ENCODE measurements around the gene CLSTN2.

CLSTN2 gene

DNA sequence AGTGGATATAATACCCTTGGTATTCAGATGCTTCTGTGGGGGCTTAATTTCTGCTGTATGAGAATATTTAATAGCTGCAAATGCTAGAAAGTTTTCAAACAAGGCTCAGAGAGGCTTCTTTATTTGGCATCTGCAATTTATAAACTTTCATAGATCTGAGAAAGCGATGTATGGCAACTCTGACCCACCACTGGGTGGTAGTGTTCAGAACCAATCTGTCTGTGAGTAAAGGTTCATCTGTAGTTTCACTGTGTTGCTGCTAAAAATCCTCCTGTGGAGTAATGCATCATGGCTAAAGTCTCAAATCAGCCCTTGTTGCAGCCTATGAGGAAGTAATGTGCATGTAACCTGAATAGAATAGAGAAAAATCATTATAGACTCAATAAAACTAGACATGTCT lies 47.4 kb downstream of the CLSTN2 start:
- no peaks in the 10 kb centered on the region for H3K4me1 ChIP-seq
- no peak overlapping the region for H3K4me3 ChIP-seq
- no peaks in the 10 kb centered on the region for H3K36me3 ChIP-seq
- no peak overlapping the region for H3K4me2 ChIP-seq
- TF ChIP-seq Cebpa-rat (IDR thresholded peaks at IDR 0.05), result no peak
- H3K27ac ChIP-seq, result no peak overlapping the region
- no peaks in the 10 kb centered on the region for H3K9me3 ChIP-seq (replicated peaks in 1 of 11)
- no peaks in the 10 kb centered on the region; a peak in 1 of 22 replicates for H4K20me1 ChIP-seq
- no peak overlapping the region for H3K9ac ChIP-seq
- H3K27me3 ChIP-seq, result no peaks in the 10 kb centered on the region

GRCh38 chr3:139985576-139985975 lies 50.6 kb downstream of the CLSTN2 start:
- no peaks in the 10 kb centered on the region; a peak in 1 of 22 replicates for H4K20me1 ChIP-seq
- TF ChIP-seq Cebpa-rat (IDR thresholded peaks at IDR 0.05), result no peak
- H3K4me3 ChIP-seq, result no peak overlapping the region
- H3K27ac ChIP-seq, result no peak overlapping the region
- no peak overlapping the region for H3K4me2 ChIP-seq
- H3K27me3 ChIP-seq, result no peaks in the 10 kb centered on the region; a peak in 1 of 22 replicates
- no peaks in the 10 kb centered on the region for H3K36me3 ChIP-seq
- H3K9me3 ChIP-seq (replicated peaks in 1 of 11), result no peaks in the 10 kb centered on the region
- no peaks in the 10 kb centered on the region for H3K4me1 ChIP-seq
- no peak overlapping the region for H3K9ac ChIP-seq

DNA sequence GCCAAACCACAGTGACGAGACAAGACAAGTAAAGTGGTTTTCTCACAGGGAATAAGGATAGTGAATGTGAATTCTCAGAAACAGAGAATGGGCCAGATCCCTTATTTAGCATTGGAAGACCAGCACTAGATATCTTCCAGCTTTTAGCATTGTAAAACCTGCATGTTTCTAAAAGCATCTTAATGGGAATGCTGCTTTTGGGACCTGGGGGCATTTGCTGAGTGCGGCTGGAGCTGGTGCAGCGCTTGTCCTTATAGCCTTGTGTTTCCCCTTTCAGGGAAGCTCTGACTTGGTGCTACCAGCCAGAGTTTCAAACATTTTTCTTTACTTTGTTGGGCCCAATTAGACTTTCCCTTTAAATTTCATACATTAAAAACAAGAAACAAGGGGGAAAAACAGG lies 52.9 kb downstream of the CLSTN2 start:
- Histone ChIP-seq H3K36me3 (no peaks in the 10 kb centered on the region), H4K20me1 (no peaks in the 10 kb centered on the region; a peak in 1 of 22 replicates), H3K27me3 (no peaks in the 10 kb centered on the region; a peak in 1 of 22 replicates), H3K4me2 (no peak overlapping the region), H3K4me1 (peaks cover 0 to 5% (median 0%) of the 10 kb centered on the region in 10 experiments; a peak in 2 of 20 replicates), H3K9me3 (replicated peaks in 1 of 11) (no peaks in the 10 kb centered on the region), H3K9ac (no peak overlapping the region), H3K27ac (no peak overlapping the region), H3K4me3 (no peak overlapping the region)
- TF ChIP-seq Cebpa-rat (IDR thresholded peaks at IDR 0.05), result no peak

DNA sequence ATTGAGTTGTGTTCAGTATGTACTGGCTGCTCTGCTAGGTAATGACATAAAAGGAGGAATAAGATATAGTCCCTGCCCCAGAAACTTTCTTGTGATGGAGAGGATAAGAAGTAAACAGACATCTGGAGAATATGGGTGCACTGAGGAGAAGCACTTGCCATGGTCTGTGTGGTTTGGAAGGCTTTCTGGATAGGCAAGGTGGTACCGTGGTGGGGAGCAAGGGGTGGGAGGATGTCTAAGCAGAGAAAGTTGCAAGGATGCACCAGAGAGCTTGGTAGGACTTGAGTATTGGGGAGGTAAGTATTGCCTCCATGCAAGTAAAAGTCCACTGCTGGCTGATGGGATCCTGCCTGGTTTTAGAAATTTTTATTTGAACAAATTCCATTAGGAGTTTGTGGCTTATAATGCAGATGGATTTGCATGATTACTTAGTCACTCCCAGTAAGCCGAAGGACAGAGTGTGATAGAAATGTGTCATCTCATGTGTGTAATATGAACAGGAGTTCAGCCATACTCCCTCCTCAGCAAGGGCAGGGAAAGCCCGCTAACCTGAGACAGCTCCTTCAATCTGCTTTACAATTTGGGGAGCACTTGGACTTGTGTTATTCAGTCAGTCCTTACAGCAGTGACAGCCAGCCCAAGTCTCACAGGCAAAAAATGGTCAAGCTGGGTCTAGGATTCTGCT lies 53.6 kb downstream of the CLSTN2 start:
- Histone ChIP-seq H3K9me3 (replicated peaks in 1 of 11) (no peaks in the 10 kb centered on the region), H3K9ac (no peak overlapping the region), H3K27me3 (no peaks in the 10 kb centered on the region; a peak in 1 of 22 replicates), H3K4me2 (no peak overlapping the region), H3K27ac (no peak overlapping the region), H4K20me1 (no peaks in the 10 kb centered on the region; a peak in 1 of 22 replicates), H3K4me1 (peaks cover 0 to 8% (median 0%) of the 10 kb centered on the region in 10 experiments; a peak in 2 of 20 replicates), H3K4me3 (no peak overlapping the region), H3K36me3 (no peaks in the 10 kb centered on the region)
- no peak for TF ChIP-seq Cebpa-rat (IDR thresholded peaks at IDR 0.05)

DNA sequence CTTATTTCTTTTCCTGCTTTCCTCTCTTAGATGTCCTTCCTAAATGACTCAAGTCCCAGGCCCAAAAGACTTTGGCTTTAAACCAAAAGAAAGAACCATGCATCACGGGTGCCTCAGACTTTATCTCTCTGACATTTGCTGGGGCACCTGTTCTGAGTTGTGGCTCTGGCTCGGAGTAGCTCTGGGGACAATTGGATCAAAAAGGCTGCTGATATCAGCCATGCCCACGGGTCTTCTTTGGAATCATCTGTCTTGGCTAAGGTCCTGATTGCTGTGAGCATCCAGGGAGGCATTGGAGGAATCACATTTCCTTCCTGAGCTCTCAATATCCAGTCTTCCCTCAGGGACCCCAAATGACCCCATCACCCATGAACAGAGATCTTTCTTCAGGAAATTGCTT lies 59.9 kb downstream of the CLSTN2 start:
- no peaks in the 10 kb centered on the region for H3K36me3 ChIP-seq
- TF ChIP-seq Cebpa-rat (IDR thresholded peaks at IDR 0.05), result no peak
- H3K27ac ChIP-seq, result no peak overlapping the region
- no peak overlapping the region for H3K4me2 ChIP-seq
- no peaks in the 10 kb centered on the region for H3K9me3 ChIP-seq (replicated peaks in 1 of 11)
- no peaks in the 10 kb centered on the region for H4K20me1 ChIP-seq
- no peaks in the 10 kb centered on the region for H3K27me3 ChIP-seq
- no peak overlapping the region for H3K9ac ChIP-seq
- no peak overlapping the region for H3K4me3 ChIP-seq
- H3K4me1 ChIP-seq, result peaks cover 0 to 8% (median 0%) of the 10 kb centered on the region in 10 experiments; a peak in 2 of 20 replicates

GRCh38 chr3:140004271-140004670 lies 69.3 kb downstream of the CLSTN2 start:
- Histone ChIP-seq H4K20me1 (no peaks in the 10 kb centered on the region), H3K27me3 (no peaks in the 10 kb centered on the region), H3K4me2 (no peak overlapping the region), H3K36me3 (no peaks in the 10 kb centered on the region), H3K9me3 (replicated peaks in 1 of 11) (no peaks in the 10 kb centered on the region), H3K4me3 (no peak overlapping the region), H3K27ac (no peak overlapping the region), H3K9ac (no peak overlapping the region), H3K4me1 (no peaks in the 10 kb centered on the region)
- no peak for TF ChIP-seq Cebpa-rat (IDR thresholded peaks at IDR 0.05)

- Histone ChIP-seq H3K9me3 (replicated peaks in 1 of 11) (no peaks in the 10 kb centered on the region), H3K36me3 (no peaks in the 10 kb centered on the region), H3K4me3 (no peak overlapping the region), H4K20me1 (no peaks in the 10 kb centered on the region), H3K9ac (no peak overlapping the region), H3K4me1 (no peaks in the 10 kb centered on the region), H3K4me2 (no peak overlapping the region), H3K27ac (no peak overlapping the region), H3K27me3 (no peaks in the 10 kb centered on the region)
- no peak for TF ChIP-seq Cebpa-rat (IDR thresholded peaks at IDR 0.05)
Observed at GRCh38 chr3:140006331-140006730, 71.3 kb downstream of the CLSTN2 start.

- Histone ChIP-seq H3K27me3 (no peaks in the 10 kb centered on the region), H3K4me3 (no peak overlapping the region), H3K9ac (no peak overlapping the region), H3K36me3 (no peaks in the 10 kb centered on the region), H3K9me3 (replicated peaks in 1 of 11) (no peaks in the 10 kb centered on the region), H3K4me1 (no peaks in the 10 kb centered on the region), H3K27ac (no peak overlapping the region), H3K4me2 (no peak overlapping the region), H4K20me1 (no peaks in the 10 kb centered on the region)
- TF ChIP-seq Cebpa-rat (IDR thresholded peaks at IDR 0.05), result no peak
Observed at GRCh38 chr3:140007081-140007480, 72.1 kb downstream of the CLSTN2 start.

DNA sequence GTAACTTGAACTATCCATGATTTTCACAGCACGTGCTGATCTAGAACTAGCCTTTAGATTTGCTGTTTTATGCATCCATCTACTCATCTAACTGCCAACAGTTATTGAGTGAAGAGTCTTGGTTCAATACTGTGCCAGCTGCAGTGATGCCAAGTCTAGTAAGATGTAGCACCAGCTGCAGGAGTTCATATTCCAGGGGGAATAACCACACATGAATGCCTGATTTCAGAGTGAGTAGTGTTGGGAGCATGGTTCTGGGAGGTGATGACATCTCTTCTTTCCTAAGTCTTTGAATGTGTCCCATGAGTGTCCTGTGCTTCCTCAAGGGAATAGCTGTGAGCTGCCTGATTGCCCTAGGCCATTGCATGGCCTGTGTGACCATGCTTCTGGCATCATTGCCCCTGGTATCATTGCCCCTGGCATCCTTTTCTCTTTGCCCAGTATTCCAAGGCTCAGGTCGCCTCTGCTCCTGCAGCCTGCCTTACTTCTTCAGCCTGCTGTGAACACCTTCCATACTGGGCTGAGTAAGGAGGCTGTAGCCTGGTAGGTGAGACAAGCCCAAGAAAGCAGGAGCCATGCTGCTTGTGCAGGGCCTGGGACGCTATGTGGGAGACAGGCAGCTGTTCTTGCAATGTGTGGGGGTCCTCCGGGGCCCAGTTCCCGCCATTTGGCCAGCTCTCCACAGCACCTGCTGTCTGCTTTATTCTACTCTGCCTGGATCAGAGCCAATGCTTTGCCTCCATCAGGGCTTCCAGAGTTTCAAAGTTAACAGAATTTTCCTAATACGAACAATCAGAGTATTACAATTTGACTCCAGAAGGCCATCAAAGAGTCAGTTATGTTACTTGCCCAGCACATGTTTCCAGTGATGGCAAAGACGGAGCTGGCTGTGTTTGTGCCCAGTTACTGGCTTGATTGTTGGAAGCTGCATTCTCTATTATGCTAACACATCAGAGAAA lies 73.2 kb downstream of the CLSTN2 start:
- no peak for TF ChIP-seq Cebpa-rat (IDR thresholded peaks at IDR 0.05)

More for the DNA sequence above, 73.2 kb downstream of the CLSTN2 start:
- no peaks in the 10 kb centered on the region for H4K20me1 ChIP-seq
- no peaks in the 10 kb centered on the region for H3K4me1 ChIP-seq
- no peak overlapping the region for H3K9ac ChIP-seq
- H3K27ac ChIP-seq, result no peak overlapping the region
- no peaks in the 10 kb centered on the region for H3K36me3 ChIP-seq
- no peaks in the 10 kb centered on the region for H3K27me3 ChIP-seq
- H3K4me3 ChIP-seq, result no peak overlapping the region
- H3K9me3 ChIP-seq (replicated peaks in 1 of 11), result no peaks in the 10 kb centered on the region
- no peak overlapping the region for H3K4me2 ChIP-seq
